OCI-LY7 (cell line): Measurements from ENCODE around the gene TLE1.

Experiments used
- EZH2phosphoT487 ChIP-seq: fragments of 200-600 bp; sonication (generic); IDR thresholded peaks from 2 replicates; pipeline ENCODE4 v1.6.1; 2018; ENCODE audit warnings: low read depth, borderline replicate concordance, mild to moderate bottlenecking, mixed run types, antibody characterized with exemption, low read length, moderate library complexity, mixed read lengths
- TF ChIP-seq, protein P1 (sequence below): fragments of 200-600 bp; sonication (generic); conservative IDR thresholded peaks from 2 replicates; pipeline ENCODE4 v1.5.1; 2014; ENCODE audit warnings: mild to moderate bottlenecking, antibody characterized with exemption, low read length, moderate library complexity, mixed read lengths

GRCh38 chr9:81574405-81574804 is 114.9 kb downstream of the TLE1 start:
- TF ChIP-seq, protein P1, sequence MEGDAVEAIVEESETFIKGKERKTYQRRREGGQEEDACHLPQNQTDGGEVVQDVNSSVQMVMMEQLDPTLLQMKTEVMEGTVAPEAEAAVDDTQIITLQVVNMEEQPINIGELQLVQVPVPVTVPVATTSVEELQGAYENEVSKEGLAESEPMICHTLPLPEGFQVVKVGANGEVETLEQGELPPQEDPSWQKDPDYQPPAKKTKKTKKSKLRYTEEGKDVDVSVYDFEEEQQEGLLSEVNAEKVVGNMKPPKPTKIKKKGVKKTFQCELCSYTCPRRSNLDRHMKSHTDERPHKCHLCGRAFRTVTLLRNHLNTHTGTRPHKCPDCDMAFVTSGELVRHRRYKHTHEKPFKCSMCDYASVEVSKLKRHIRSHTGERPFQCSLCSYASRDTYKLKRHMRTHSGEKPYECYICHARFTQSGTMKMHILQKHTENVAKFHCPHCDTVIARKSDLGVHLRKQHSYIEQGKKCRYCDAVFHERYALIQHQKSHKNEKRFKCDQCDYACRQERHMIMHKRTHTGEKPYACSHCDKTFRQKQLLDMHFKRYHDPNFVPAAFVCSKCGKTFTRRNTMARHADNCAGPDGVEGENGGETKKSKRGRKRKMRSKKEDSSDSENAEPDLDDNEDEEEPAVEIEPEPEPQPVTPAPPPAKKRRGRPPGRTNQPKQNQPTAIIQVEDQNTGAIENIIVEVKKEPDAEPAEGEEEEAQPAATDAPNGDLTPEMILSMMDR = no peak
- TF ChIP-seq EZH2phosphoT487 = no peak
